OCI-M2 (cell line): ENCODE results near the gene B4GALT7.
"Not testable (repeated sequence)": the region's sequence is repeated elsewhere in the genome, so short reads cannot be mapped to it uniquely, and the experiment has no call there.

ENCODE experiments used
- DNase-seq: peaks from one replicate; lab custom pipeline; 2025; ENCODE audit not compliant: unreplicated experiment; lab: John Stamatoyannopoulos, UW

B4GALT7 gene

DNA sequence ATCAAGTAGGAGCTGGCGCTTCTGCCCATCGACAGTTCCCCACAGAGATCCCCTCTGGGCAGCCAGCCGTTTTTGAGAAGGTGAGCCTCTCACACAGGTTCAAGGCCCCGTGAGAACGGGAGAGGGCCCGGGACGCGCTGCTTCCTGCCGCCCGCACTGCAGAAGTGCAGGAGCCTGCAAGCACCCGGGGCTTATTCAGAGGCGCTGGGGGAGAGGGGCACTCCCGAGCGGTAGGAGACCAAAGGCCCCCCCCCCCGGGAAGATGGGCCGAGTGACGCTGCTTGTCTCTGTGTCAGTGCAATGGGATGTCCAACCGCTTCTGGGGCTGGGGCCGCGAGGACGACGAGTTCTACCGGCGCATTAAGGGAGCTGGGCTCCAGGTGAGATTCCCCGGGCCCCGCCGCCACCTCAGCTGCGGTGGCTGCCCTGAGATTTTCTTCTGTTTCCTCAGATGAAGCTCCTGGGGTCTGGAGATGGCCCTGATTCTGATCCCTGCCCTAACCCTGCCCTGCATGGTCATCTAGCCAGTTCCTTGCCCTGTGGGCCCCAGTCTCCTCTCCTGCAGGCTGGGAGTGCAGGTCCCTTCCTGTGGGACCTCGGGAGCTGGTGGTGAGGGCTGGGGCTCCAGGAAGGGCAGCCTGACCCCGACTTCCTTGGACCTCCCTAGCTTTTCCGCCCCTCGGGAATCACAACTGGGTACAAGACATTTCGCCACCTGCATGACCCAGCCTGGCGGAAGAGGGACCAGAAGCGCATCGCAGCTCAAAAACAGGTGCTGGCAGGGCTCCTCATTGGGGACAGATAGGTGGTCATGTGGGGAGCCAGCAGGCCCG, 8.5 kb downstream of the B4GALT7 start:
- DNase-seq = no peak

DNA sequence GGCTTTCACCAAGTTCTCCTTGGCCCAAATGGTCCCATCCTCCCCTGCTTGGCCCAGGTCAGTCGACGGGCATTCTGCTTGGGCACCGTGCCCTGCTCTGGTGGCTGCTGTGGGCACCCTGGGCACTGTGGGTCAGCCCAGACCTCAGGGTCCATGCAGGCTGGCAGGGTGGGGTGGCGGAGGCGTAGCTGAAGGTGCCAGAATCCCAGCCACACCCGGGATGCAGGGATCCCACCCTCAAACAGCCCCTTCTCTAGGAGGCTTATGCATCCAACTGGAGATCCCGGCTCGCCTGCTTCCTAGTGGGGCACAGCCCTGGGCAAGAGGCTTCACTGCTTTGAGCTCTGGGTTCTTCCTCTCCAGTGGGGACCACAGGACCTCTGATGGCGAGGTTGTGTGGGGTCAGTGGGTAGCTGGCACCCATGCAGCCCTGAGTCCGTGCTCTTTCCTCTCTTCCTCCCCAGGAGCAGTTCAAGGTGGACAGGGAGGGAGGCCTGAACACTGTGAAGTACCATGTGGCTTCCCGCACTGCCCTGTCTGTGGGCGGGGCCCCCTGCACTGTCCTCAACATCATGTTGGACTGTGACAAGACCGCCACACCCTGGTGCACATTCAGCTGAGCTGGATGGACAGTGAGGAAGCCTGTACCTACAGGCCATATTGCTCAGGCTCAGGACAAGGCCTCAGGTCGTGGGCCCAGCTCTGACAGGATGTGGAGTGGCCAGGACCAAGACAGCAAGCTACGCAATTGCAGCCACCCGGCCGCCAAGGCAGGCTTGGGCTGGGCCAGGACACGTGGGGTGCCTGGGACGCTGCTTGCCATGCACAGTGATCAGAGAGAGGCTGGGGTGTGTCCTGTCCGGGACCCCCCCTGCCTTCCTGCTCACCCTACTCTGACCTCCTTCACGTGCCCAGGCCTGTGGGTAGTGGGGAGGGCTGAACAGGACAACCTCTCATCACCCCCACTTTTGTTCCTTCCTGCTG, 9.4 kb downstream of the B4GALT7 start:
- no peak for DNase-seq

DNA sequence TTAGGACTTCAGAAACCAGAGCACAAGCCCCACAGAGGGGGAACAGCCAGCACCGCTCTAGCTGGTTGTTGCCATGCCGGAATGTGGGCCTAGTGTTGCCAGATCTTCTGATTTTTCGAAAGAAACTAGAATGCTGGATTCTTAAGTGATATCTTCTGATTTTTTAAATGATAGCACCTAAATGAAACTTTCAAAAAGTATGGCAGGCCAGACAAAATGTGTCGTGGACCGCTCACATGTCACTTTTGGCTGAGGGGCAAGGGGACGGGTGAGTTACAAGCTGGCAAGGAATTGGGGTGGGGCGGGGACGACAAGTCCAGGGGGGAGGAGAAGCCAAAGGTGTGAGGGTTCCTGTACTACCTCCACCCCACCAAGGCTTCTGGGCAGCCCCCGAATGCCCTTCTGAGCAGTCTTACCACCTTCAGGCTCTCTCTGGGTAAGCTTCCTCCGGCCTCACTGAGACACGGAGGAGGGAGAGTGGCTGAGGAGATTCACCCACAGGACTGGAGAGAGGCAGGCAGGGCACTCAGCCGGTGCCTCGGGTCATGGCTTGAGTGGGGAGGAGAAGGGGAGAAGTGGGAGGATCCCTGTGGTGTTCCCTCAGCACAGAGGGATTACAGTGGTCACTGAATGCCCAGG, 10.3 kb downstream of the B4GALT7 start:
- no peak for DNase-seq

- no peak for DNase-seq
These were observed 11.0 kb downstream of the B4GALT7 start for GRCh38 chr5:177610770-177611445.

DNA sequence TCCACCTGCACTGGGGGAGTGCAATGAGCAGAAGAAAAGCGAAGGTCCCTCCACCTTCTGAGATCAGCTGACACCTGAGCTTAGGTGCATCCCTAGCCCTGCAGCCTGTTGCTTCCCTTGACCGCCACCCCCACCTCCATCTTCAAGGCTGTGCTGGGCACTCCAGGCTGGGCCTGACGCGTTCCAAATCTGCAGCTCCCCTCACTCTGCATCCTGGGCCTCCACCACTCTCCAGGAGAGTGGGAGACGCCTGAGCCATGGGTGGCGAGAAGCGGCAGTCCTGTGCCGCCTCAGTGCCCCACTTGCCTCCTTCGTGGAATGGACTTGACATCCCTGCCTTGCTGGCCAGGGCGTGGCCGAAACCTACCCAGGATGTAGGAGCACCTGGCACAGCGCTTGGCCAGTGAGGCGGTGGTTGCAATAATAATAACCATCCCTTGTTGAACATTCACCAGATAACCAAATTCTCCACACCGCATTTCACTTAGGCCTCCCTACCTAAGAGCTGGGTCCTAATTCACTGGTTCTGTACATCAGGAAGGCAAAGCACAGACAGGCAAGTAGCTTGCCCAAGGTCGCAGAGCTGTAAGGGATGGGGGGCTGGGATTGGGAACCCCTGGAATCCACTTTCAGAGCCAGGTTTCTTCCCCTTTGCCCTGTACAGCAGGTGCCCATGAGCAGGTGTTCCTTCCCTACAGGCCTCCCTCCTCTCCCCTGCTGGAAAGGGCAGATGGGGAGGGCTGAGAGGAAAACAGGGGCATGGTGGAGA, 11.7 kb downstream of the B4GALT7 start:
- DNase-seq = no peak

DNA sequence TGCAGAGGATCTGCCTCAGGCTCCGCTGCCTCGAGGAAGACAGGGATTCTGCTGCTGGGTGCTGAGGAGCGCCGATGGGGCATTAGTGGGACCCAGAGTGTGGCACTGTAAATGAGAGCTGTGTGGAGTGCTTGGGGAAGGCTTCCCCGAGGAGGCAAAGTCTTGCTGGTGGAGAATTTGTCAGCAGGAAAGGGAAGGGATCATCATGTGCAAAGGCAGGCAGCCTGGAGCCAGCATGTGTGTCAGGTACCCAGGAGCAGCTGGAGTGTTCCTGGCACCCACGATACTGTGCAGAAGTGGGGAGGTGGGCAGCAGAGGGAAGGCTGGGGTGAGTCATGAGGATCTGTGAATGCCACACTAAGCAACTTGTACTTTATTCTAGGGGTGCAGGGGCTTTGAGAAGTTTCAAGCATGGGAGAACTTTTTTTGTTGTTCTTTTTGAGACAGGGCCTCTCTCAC, 12.3 kb downstream of the B4GALT7 start:
- DNase-seq = no peak

- no peak for DNase-seq
These were observed 20.6 kb downstream of the B4GALT7 start for GRCh38 chr5:177620560-177620959.

GRCh38 chr5:177624172-177624571, 24.2 kb downstream of the B4GALT7 start:
- not testable (repeated sequence) for DNase-seq

- not testable (repeated sequence) for DNase-seq
These were observed 30.3 kb downstream of the B4GALT7 start for GRCh38 chr5:177630186-177630585.

- not testable (repeated sequence) for DNase-seq
These were observed 35.0 kb downstream of the B4GALT7 start for GRCh38 chr5:177634912-177635311.

GRCh38 chr5:177645462-177645861, 45.5 kb downstream of the B4GALT7 start:
- DNase-seq = not testable (repeated sequence)

- not testable (repeated sequence) for DNase-seq
These were observed 51.3 kb downstream of the B4GALT7 start for GRCh38 chr5:177651235-177651634.

- DNase-seq = not testable (repeated sequence)
These were observed 57.9 kb downstream of the B4GALT7 start for GRCh38 chr5:177657846-177658245.

DNA sequence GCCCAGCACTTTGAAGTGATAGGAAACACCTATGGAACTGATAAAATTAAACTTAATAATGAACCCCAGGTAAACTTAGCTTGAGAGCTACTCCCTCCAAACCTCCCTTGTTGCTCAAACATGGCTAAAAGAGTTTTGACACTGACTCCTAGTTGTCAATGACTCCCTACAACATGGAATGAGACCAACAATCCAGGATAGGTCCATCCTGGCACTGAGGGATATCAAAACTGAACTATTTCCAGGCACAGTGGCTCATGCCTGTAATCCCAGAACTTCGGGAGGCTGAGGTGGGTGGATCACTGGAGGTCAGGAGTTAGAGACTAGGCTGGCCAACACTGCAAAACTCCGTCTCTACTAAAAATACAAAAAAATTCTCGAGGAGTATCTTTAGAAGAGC, 58.6 kb downstream of the B4GALT7 start:
- not testable (repeated sequence) for DNase-seq
